GM12864 (cell line): ENCODE results near the gene ERBB4.

Source experiments
- DNase-seq: peaks from one replicate; pipeline ENCODE4 v3.0.0-alpha.2; 2011; ENCODE audit warnings: low read depth
- H3K4me3 ChIP-seq: 2 replicates; pipeline ENCODE4 v1.5.1; 2011; ENCODE audit warnings: mild to moderate bottlenecking, low read depth, low read length, control low read depth
- TF ChIP-seq, protein P1 (sequence below): IDR thresholded peaks from 2 replicates; pipeline ENCODE4 v1.5.1; 2011; ENCODE audit warnings: low read depth, mild to moderate bottlenecking, moderate library complexity, low read length, control low read depth, inconsistent platforms; ENCODE audit errors: missing control alignments

The ERBB4 gene

DNA sequence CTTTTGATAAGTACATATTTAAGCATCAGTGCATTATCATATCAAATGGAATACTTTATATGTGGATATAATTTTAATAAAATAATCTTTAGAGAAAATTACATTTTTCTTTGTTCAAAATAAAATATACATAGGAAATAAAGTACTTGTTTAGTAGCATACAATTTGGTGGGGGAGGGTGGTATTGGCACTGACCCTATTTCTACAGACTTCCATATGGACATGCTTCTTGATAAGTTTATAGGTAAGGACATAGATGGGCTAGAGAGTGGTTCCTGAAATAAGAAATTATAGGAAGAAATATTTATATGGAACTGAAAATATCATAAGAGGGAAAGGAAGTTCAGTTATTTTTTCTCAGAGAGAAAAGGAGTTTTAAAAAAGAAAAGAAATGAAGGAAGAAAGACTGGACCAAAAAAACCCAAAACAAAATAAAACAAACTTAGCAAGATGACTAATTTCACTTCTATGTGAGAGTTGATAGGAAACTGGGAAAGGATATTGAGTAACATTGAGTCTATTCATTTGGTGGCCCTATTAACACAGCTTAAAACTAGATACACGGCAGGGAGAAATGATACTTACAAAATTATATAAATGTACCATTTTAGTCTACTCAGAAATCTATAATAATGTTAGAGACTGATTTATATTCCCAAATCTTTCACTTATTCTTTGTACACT, 505.9 kb downstream of the ERBB4 start:
- H3K4me3 ChIP-seq = no peak overlapping the region
- TF ChIP-seq, protein P1, sequence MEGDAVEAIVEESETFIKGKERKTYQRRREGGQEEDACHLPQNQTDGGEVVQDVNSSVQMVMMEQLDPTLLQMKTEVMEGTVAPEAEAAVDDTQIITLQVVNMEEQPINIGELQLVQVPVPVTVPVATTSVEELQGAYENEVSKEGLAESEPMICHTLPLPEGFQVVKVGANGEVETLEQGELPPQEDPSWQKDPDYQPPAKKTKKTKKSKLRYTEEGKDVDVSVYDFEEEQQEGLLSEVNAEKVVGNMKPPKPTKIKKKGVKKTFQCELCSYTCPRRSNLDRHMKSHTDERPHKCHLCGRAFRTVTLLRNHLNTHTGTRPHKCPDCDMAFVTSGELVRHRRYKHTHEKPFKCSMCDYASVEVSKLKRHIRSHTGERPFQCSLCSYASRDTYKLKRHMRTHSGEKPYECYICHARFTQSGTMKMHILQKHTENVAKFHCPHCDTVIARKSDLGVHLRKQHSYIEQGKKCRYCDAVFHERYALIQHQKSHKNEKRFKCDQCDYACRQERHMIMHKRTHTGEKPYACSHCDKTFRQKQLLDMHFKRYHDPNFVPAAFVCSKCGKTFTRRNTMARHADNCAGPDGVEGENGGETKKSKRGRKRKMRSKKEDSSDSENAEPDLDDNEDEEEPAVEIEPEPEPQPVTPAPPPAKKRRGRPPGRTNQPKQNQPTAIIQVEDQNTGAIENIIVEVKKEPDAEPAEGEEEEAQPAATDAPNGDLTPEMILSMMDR = no peak
- no peak for DNase-seq

DNA sequence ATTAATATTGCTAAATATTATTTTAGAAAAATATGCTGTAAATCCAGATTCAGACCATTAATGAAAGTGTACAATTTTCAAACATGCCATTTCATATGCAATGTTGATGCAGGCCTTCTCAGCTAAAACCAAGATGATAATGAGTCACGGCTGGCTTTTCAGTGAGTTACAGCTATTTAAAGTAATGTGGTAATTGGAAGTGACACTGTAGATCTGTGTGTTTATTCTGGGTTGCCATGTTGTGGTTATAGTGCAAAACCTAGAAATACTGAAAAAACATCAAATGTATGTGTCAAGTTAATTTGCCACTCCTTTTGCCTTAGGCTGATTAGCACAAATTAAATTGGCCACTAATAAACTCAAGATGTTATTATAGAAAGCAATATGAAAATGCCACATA, 506.6 kb downstream of the ERBB4 start:
- no peak for DNase-seq
- TF ChIP-seq, protein P1 = no peak
- H3K4me3 ChIP-seq = no peak overlapping the region

DNA sequence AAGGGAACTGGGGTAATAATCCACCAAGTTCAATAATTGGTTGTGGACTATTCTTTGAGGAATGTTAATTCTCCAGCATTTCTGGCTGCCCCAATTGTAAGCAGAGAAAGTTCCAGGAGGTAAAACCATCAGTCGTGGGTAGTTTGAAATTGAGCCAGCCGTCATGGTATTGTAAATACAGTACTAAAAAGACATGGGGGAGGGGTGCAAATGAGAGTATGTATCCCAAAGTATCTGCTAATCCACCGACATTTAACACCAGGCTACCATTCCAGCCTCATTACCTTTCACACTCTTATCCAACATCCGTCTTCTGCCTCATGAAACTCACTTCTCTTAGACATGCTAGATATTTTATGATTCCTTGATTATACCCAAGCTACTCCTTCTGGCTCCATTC, 507.9 kb downstream of the ERBB4 start:
- no peak for DNase-seq
- no peak overlapping the region for H3K4me3 ChIP-seq
- TF ChIP-seq, protein P1 = no peak

DNA sequence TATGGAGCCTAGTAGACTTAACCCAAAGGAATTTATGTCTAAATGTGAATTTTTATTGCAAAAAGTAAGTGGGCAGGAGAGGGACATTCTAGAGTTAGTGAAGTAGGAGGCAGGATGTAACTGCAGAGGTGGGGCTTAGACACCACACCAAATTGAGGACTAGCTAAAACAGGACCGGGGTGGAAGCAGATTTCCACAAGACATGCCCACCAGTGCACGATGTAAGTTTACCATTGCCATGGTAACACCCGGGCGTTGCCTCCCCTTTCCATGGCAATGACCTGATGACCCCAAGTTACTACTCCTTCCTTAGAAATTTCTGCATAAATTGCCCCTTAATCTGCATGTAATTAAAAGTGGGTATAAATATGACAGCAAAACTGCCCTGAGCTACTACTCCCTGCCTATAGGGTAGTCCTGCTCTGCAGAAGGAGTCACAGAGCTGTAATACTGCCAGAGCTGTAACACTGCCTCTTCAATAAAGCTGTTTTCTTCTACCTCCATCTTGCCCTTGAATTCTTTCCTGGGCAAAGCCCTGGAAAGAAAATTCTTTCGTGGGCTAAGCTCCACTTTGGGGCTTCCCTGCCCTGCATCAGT, 509.7 kb downstream of the ERBB4 start:
- no peak for DNase-seq
- no peak overlapping the region for H3K4me3 ChIP-seq
- TF ChIP-seq, protein P1 = no peak

DNA sequence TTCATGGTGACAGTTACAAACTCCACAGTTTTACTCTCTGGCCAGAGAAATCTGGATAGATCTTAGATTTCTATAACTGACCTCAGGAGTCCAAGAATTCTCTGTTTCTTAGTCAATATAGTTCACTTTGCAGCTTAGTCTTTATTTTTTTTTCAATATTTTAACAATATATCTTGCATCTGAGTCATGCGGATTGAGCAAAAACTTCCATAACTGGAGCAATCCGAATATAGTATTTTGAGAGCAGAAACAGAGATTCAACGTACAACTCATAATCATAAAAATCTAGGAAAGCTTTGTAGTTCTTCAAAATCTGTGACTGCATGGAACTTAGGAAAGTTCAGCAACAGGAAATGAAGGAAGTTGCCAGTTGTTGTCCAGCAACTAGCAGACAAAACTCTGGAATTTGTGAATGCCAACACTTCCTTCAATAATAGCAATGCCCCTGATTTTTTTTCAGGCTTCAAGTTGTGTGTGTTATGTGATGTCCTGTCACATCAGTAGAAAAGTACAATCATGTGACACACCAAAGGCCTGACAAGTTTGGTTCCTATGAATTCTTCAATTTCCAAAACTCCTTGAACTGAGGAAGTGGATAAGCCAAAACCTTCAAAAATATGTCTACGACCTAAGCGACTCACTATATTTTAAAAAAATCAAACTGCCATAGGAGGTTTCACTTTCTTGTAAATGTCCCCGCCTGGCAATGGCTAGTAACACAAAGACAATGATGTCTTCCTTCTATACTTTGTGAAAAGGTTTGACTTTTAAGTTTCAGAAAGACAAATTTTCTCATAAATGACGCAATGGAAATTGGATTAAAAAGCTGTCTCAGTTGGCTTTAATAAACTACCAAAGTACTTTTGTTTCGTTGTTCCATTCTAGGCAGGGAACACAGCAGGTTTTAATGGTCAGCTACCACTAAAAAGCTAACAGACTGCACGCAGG, 510.6 kb downstream of the ERBB4 start:
- no peak overlapping the region for H3K4me3 ChIP-seq
- no peak for DNase-seq
- TF ChIP-seq, protein P1 = no peak

DNA sequence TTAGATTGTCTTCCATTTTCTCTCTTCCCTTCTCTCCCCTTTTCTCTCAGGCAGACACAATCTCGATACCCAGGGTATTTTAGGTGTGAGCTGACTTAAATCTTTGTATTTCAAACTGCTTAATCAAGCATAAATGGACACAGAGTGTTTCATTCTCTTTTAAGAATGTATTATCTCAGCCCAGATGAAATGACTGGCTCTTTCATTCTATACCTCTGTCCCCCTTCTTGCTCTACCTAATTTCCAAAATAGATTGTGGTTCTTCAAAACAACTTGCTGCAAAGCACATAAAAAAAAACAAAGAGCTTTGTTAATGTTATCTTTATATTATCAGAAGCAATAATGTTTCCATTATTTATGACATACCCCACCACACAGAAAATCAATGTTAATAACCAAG, 514.6 kb downstream of the ERBB4 start:
- no peak overlapping the region for H3K4me3 ChIP-seq
- TF ChIP-seq, protein P1 = no peak
- DNase-seq = no peak
